ENCODE data around the gene PIK3AP1. TPM values are rescaled to one million over a fixed set of nuclear protein-coding genes. Genes with fewer than 3 reads are reported as not detected.

The PIK3AP1 gene, protein sequence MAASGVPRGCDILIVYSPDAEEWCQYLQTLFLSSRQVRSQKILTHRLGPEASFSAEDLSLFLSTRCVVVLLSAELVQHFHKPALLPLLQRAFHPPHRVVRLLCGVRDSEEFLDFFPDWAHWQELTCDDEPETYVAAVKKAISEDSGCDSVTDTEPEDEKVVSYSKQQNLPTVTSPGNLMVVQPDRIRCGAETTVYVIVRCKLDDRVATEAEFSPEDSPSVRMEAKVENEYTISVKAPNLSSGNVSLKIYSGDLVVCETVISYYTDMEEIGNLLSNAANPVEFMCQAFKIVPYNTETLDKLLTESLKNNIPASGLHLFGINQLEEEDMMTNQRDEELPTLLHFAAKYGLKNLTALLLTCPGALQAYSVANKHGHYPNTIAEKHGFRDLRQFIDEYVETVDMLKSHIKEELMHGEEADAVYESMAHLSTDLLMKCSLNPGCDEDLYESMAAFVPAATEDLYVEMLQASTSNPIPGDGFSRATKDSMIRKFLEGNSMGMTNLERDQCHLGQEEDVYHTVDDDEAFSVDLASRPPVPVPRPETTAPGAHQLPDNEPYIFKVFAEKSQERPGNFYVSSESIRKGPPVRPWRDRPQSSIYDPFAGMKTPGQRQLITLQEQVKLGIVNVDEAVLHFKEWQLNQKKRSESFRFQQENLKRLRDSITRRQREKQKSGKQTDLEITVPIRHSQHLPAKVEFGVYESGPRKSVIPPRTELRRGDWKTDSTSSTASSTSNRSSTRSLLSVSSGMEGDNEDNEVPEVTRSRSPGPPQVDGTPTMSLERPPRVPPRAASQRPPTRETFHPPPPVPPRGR
- 0.29 TPM in 1 of 2 replicates, not detected in the other for total RNA-seq

DNA sequence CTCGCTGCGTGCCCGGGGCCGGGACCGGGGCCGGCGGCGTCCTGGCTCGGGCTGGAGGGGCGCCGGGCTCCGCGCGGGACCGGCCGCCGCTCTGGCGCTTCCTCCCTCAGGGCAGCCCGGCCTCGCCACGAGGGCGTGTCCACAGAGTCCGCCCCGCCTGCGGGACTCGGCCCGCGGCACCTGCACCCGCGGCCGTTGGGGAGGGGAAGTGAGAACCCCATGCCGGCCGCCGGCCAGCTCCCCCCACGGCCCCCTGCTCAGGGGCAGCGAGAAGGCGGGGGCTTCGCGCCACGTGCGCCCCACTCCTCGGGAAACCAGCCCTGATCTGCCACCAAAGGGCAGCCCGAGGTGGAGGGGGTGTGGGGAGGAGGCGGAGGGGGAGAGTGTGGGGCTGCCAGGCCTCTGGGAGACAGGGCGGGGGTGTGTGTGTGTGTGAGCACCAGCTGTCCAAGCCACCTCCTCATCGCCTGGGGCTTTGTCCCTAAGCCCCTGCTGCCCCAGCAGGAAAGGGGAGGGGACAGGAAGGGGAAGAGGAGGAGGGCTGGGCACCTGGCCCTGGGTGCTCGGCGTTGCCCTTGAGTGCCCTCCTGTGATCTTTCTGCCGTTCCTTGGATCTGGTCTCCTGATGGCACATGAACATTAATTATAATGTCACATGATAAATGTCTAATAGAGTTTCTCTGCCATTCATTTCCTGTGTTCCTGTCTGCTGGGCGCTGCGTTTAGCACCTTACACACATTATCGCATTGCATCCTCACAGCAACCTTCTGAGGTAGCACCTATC, at the start of gene PIK3AP1:
TSS of gene PIK3AP1 (minus strand) at position 93 of the 785 bp plus-strand sequence. CDS start 120 bp downstream, outside the sequence.

DNA sequence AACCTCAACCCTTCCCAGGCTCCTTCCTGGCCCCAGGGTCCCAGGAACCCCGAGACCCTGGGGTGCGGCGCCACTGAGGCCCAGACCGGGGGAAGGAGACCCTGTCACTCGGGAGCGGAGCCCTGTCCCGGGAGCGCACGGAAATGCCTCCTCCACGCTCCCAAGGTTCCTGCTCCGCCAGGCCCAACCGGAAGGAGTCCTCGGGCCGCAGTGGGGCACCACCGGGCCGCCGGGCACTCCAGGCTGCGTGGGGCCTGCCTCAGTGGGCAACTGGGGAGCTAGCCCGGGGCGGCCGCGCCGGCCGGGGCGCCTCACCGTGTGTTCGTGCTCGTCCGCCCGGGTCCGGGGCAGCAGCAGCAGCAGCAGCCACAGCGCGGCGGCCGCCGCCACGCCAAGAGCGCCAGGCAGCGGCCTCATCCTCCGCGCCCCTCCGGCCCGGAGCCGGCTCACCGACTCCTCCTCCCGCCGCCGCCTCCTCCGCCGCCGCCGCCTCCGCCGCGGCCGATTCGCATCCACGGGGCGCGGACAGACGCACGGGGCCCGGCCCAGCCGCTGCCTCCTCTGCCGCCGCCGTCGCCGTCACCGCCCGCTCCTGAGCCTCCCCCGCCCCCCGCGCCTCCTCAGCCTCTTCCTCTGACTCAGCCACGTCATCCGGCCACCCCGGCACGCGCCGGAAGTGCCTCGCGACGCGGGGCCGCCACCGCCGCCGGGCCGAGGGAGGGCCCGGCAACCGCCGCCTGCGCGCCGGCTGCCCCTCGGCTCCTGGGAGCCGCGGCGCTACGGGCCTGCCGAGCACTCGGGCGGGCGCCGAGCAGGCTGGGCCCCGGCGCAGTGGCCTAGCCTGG, 133.7 kb downstream of the PIK3AP1 start, which contains the start of gene TM9SF3:
TSS of gene TM9SF3 (minus strand) at position 594 of the 845 bp plus-strand sequence. CDS start at position 417, 177 bp downstream.

Other genes with a start within 250 kb of the PIK3AP1 start
- not detected in 2 replicates for gene TLL2, start 206.6 kb downstream of the PIK3AP1 start, total RNA-seq
- 75.9 and 93.1 TPM in 2 replicates for gene TM9SF3, start 133.5 kb downstream of the PIK3AP1 start, total RNA-seq
- gene LCOR, start 111.8 kb upstream of the PIK3AP1 start, total RNA-seq = 5.2 and 8.7 TPM in 2 replicates

All from myometrial cell (primary cell).